GM23338 (cell line): ENCODE data around the gene GAB1. TPM values are rescaled to one million over a fixed set of nuclear protein-coding genes. Genes with fewer than 3 reads are reported as not detected.
"Not testable (repeated sequence)": the region's sequence is repeated elsewhere in the genome, so short reads cannot be mapped to it uniquely, and the experiment has no call there.

Experiments
- ATAC-seq: fragments of 200-7000 bp; cut with Tn5 transposase; 3 replicates; pipeline ENCODE4 v1.9.1; 2020
- DNase-seq: peaks from one replicate; pipeline ENCODE4 v3.0.0-alpha.2; 2015; ENCODE audit warnings: low spot score
- H2AFZ ChIP-seq: fragments of 200-600 bp; sonication (generic); 2 replicates; pipeline ENCODE4 v1.8.0; 2016; ENCODE audit warnings: antibody characterized with exemption, mild to moderate bottlenecking, moderate library complexity
- H3F3A ChIP-seq: fragments of 200-600 bp; sonication (generic); replicated peaks from 2 replicates; pipeline ENCODE4 v1.8.0; 2017; ENCODE audit warnings: antibody characterized with exemption, mixed run types, low read depth
- H3K27ac ChIP-seq: fragments of 200-600 bp; sonication (generic); 2 replicates; pipeline ENCODE4 v1.6.1; 2016; ENCODE audit warnings: low read depth
- H3K27me3 ChIP-seq: fragments of 200-600 bp; sonication (generic); 2 replicates; pipeline ENCODE4 v1.8.0; 2016; ENCODE audit warnings: mild to moderate bottlenecking, mixed run types, moderate library complexity; ENCODE audit not compliant: insufficient read depth
- H3K36me3 ChIP-seq: fragments of 200-600 bp; sonication (generic); 2 replicates; pipeline ENCODE4 v1.8.0; 2016; ENCODE audit warnings: mild to moderate bottlenecking; ENCODE audit not compliant: insufficient read depth
- H3K4me1 ChIP-seq: fragments of 200-600 bp; sonication (generic); 2 replicates; pipeline ENCODE4 v1.8.0; 2016; ENCODE audit warnings: mild to moderate bottlenecking, moderate library complexity; ENCODE audit not compliant: insufficient read depth
- H3K4me2 ChIP-seq: fragments of 200-600 bp; sonication (generic); 2 replicates; pipeline ENCODE4 v1.7.1; 2017; ENCODE audit warnings: mixed run types
- H3K4me3 ChIP-seq: fragments of 200-600 bp; sonication (generic); 2 replicates; pipeline ENCODE4 v1.6.1; 2016; ENCODE audit warnings: mixed run types
- H3K79me2 ChIP-seq: fragments of 200-600 bp; sonication (generic); replicated peaks from 2 replicates; pipeline ENCODE4 v1.8.0; 2017; ENCODE audit warnings: mild to moderate bottlenecking; ENCODE audit not compliant: insufficient read depth
- H3K9me2 ChIP-seq: fragments of 200-600 bp; sonication (generic); 2 replicates; pipeline ENCODE4 v1.8.0; 2017; ENCODE audit not compliant: insufficient read depth
- H4K20me1 ChIP-seq: fragments of 200-600 bp; sonication (generic); replicated peaks from 2 replicates; pipeline ENCODE4 v1.8.0; 2017; ENCODE audit warnings: mild to moderate bottlenecking; ENCODE audit not compliant: insufficient read depth
- H3K27ac Mint-ChIP-seq: 2 replicates; pipeline ENCODE4 v1.8.0; 2020; ENCODE audit warnings: inconsistent platforms, mild to moderate bottlenecking, moderate library complexity, mixed read lengths
- H3K27me3 Mint-ChIP-seq: 3 replicates; pipeline ENCODE4 v1.8.0; 2022; ENCODE audit warnings: low read depth, mild to moderate bottlenecking, moderate library complexity, mixed read lengths, inconsistent platforms; ENCODE audit not compliant: insufficient read depth, poor library complexity
- H3K36me3 Mint-ChIP-seq: 3 replicates; pipeline ENCODE4 v1.8.0; 2021; ENCODE audit warnings: low read depth, mild to moderate bottlenecking, inconsistent platforms, moderate library complexity, mixed read lengths
- H3K4me1 Mint-ChIP-seq: 3 replicates; pipeline ENCODE4 v1.8.0; 2020; ENCODE audit warnings: mild to moderate bottlenecking, inconsistent platforms, mixed read lengths
- H3K4me3 Mint-ChIP-seq: 3 replicates; pipeline ENCODE4 v1.8.0; 2021; ENCODE audit warnings: moderate library complexity, mild to moderate bottlenecking, inconsistent platforms, mixed read lengths
- H3K9me3 Mint-ChIP-seq: 3 replicates; pipeline ENCODE4 v1.8.0; 2020; ENCODE audit warnings: moderate library complexity, mild to moderate bottlenecking, inconsistent platforms, mixed read lengths
- JUNB ChIP-seq: IDR thresholded peaks from one replicate; pipeline ENCODE4 v1.6.1; 2016; ENCODE audit warnings: antibody characterized with exemption; ENCODE audit not compliant: unreplicated experiment
- polyA plus RNA-seq: library from polyadenylated mRNA; unstranded; fragments of >200 nt; fragmentation: Nextera tagmentation; extraction: Ambion mirVana; gene quantifications from 2 replicates; pipeline ENCODE4 v1.2.1, GENCODE V29; 2016
- total RNA-seq: library from RNA; depleted of rRNA; stranded (reverse); fragments of >200 nt; shearing (Covaris generic); gene quantifications from 2 replicates; pipeline ENCODE4 v1.2.3, GENCODE V29; 2014
- TF ChIP-seq, protein P1 (sequence below): fragments of 250-450 bp; sonication (Bioruptor Pico); IDR thresholded peaks from 2 replicates; pipeline ENCODE4 v1.5.0; 2020; ENCODE audit warnings: mild to moderate bottlenecking, moderate library complexity
- TF ChIP-seq, protein P2 (sequence below): IDR thresholded peaks from 2 replicates; pipeline ENCODE4 v1.6.1; 2016; ENCODE audit warnings: antibody characterized with exemption

The GAB1 gene
- total and polyA plus RNA-seq, 2 experiments from 2014 or later, result 4.0 to 18.4 TPM

DNA sequence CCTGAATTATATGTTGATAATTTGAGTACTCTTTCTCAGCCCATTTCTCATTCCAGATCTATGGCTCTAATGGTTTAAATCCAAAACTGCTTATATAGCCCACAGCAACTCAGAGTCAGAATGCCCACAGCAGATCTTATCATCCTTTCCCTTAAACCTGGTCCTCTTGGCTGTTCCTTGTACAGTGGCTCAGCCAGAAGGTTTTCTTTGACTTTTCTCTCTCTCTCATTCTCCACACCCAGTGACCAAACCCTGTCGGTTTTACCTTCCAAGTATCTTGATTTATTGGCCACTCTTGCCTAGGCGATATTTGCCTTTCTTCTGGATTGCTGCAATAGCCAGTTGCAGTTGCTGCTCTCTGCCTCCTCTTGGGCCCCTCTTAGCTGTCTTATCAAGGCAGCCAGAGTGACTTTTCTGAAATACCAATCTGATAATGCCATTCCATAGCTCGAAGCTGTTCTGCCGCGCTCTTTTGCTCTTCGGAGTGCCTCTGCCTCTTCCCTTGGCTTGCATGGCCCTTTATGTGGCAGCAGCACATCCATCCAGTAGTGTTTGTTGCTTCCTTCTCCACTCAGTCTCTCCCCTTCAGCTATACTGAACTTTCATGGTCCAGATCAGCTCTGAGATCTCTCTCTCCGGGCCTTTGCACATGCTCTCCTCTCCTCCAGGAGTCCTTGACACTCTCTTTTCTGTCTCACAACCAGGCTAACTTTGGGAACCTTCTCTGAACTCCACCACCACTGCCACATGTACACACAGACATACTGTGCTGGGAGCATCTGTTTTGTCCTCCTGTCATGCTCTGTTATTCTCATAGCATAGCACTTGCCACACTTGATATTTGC, 11.8 kb downstream of the GAB1 start (continued):
- TF ChIP-seq, protein P1, sequence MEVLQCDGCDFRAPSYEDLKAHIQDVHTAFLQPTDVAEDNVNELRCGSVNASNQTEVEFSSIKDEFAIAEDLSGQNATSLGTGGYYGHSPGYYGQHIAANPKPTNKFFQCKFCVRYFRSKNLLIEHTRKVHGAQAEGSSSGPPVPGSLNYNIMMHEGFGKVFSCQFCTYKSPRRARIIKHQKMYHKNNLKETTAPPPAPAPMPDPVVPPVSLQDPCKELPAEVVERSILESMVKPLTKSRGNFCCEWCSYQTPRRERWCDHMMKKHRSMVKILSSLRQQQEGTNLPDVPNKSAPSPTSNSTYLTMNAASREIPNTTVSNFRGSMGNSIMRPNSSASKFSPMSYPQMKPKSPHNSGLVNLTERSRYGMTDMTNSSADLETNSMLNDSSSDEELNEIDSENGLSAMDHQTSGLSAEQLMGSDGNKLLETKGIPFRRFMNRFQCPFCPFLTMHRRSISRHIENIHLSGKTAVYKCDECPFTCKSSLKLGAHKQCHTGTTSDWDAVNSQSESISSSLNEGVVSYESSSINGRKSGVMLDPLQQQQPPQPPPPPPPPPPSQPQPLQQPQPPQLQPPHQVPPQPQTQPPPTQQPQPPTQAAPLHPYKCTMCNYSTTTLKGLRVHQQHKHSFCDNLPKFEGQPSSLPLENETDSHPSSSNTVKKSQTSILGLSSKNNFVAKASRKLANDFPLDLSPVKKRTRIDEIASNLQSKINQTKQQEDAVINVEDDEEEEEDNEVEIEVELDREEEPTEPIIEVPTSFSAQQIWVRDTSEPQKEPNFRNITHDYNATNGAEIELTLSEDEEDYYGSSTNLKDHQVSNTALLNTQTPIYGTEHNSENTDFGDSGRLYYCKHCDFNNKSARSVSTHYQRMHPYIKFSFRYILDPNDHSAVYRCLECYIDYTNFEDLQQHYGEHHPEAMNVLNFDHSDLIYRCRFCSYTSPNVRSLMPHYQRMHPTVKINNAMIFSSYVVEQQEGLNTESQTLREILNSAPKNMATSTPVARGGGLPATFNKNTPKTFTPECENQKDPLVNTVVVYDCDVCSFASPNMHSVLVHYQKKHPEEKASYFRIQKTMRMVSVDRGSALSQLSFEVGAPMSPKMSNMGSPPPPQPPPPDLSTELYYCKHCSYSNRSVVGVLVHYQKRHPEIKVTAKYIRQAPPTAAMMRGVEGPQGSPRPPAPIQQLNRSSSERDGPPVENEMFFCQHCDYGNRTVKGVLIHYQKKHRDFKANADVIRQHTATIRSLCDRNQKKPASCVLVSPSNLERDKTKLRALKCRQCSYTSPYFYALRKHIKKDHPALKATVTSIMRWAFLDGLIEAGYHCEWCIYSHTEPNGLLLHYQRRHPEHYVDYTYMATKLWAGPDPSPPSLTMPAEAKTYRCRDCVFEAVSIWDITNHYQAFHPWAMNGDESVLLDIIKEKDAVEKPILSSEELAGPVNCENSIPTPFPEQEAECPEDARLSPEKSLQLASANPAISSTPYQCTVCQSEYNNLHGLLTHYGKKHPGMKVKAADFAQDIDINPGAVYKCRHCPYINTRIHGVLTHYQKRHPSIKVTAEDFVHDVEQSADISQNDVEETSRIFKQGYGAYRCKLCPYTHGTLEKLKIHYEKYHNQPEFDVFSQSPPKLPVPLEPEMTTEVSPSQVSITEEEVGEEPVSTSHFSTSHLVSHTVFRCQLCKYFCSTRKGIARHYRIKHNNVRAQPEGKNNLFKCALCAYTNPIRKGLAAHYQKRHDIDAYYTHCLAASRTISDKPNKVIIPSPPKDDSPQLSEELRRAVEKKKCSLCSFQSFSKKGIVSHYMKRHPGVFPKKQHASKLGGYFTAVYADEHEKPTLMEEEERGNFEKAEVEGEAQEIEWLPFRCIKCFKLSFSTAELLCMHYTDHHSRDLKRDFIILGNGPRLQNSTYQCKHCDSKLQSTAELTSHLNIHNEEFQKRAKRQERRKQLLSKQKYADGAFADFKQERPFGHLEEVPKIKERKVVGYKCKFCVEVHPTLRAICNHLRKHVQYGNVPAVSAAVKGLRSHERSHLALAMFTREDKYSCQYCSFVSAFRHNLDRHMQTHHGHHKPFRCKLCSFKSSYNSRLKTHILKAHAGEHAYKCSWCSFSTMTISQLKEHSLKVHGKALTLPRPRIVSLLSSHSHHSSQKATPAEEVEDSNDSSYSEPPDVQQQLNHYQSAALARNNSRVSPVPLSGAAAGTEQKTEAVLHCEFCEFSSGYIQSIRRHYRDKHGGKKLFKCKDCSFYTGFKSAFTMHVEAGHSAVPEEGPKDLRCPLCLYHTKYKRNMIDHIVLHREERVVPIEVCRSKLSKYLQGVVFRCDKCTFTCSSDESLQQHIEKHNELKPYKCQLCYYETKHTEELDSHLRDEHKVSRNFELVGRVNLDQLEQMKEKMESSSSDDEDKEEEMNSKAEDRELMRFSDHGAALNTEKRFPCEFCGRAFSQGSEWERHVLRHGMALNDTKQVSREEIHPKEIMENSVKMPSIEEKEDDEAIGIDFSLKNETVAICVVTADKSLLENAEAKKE (CRISPR knock-in tag), result no peak
- no peak for TF ChIP-seq JUNB
- TF ChIP-seq, protein P2, sequence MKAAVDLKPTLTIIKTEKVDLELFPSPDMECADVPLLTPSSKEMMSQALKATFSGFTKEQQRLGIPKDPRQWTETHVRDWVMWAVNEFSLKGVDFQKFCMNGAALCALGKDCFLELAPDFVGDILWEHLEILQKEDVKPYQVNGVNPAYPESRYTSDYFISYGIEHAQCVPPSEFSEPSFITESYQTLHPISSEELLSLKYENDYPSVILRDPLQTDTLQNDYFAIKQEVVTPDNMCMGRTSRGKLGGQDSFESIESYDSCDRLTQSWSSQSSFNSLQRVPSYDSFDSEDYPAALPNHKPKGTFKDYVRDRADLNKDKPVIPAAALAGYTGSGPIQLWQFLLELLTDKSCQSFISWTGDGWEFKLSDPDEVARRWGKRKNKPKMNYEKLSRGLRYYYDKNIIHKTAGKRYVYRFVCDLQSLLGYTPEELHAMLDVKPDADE, result no peak

DNA sequence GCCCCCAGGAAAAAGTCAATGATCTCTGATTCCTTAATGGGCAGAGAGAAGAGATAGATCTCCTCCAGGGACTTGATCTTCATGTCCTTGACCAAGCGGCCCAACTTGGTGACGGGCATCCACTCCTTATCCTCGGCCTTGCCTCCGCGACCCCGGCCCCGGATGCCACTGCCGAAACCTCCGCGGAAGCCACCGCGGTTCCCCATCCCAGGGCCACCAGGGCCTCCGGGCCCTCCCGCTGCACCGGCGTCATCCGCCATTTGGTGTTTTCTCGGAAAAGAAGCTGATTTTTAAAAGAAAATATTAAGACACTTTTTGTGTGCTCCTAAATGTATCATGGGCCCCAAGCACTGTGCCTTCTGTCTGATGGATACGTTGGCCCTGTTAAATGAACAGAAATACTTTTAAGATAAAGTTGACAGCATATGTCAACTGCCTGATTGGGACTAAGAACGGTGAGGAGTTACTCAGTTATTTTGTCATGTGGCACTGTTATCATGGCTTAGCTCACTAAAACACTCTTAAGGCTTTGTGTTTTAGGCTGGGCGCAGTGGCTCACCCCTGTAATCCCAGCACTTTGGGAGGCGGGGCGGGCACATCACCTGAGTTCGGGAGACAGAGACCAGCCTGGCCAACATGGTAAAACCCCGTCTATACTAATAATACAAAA, 13.3 kb downstream of the GAB1 start:
- H3K4me2 ChIP-seq, H3K27ac Mint-ChIP-seq, H4K20me1 ChIP-seq, H3K27me3 Mint-ChIP-seq, H3K36me3 Mint-ChIP-seq, H3K27me3 ChIP-seq, H3K36me3 ChIP-seq, DNase-seq, H3K9me3 Mint-ChIP-seq, H2AFZ ChIP-seq, H3K4me3 ChIP-seq, ATAC-seq, H3K9me2 ChIP-seq, H3K4me3 Mint-ChIP-seq, H3K27ac ChIP-seq, H3F3A ChIP-seq: not testable (repeated sequence)
- peaks cover 41% of the 10 kb centered on the region for H3K4me1 ChIP-seq
- H3K4me1 Mint-ChIP-seq, result peaks cover 57% of the 10 kb centered on the region
- H3K79me2 ChIP-seq, result peaks cover 53% of the 10 kb centered on the region
